PFSK-1 (cell line): ENCODE measurements around the gene TRPM3.

ENCODE experiments used
- FOXP2 ChIP-seq: optimal IDR thresholded peaks from 2 replicates; pipeline ENCODE3; 2011; ENCODE audit warnings: borderline replicate concordance, control low read depth, inconsistent platforms; ENCODE audit not compliant: insufficient read depth; ENCODE audit errors: extremely low read length, extremely low read depth
- POLR2AphosphoS5 ChIP-seq: IDR thresholded peaks from 2 replicates; pipeline ENCODE4 v1.6.1; 2012; ENCODE audit warnings: low read depth, mild to moderate bottlenecking, control low read depth, low read length, moderate library complexity
- REST ChIP-seq, 2 experiments: IDR thresholded peaks; 2 replicates each; pipeline versions ENCODE4 v1.6.1 to v1.8.0; 2011 to 2012; ENCODE audit warnings: low read depth in 2 of 2, low read length in 2 of 2, control low read depth in 1 of 2, inconsistent platforms in 1 of 2, mild to moderate bottlenecking in 1 of 2, moderate library complexity in 1 of 2; ENCODE audit not compliant: insufficient read depth in 1 of 2
- SIN3A ChIP-seq: IDR thresholded peaks from 2 replicates; pipeline ENCODE4 v1.6.1; 2012; ENCODE audit warnings: mild to moderate bottlenecking, low read length, moderate library complexity, borderline replicate concordance; ENCODE audit not compliant: insufficient read depth
- TAF1 ChIP-seq: IDR thresholded peaks from 2 replicates; pipeline ENCODE4 v1.6.1; 2012; ENCODE audit warnings: low read length, control low read depth, borderline replicate concordance; ENCODE audit not compliant: insufficient read depth

Gene TRPM3

GRCh38 chr9:70590315-70590677 is 531.1 kb downstream of the TRPM3 start:
- TF ChIP-seq SIN3A = no peak
- no peak for TF ChIP-seq POLR2AphosphoS5
- no peak for TF ChIP-seq REST (IDR thresholded peaks at IDR 0.05; ENCODE audit: insufficient read depth in 1 of 2, low read depth in 2 of 2, low read length in 2 of 2)
- TF ChIP-seq FOXP2 = no peak
- TF ChIP-seq TAF1 = no peak

GRCh38 chr9:70589571-70590314 is 531.7 kb downstream of the TRPM3 start:
- TF ChIP-seq POLR2AphosphoS5 (peak; percentile 47; the same call in 1 of the 2 replicates), SIN3A (no peak)

GRCh38 chr9:70588999-70589398 is 532.4 kb downstream of the TRPM3 start:
- TF ChIP-seq REST (IDR thresholded peaks at IDR 0.05; ENCODE audit: insufficient read depth in 1 of 2, low read depth in 2 of 2, low read length in 2 of 2) = no peak
- TF ChIP-seq TAF1 = no peak
- TF ChIP-seq FOXP2 = no peak

DNA sequence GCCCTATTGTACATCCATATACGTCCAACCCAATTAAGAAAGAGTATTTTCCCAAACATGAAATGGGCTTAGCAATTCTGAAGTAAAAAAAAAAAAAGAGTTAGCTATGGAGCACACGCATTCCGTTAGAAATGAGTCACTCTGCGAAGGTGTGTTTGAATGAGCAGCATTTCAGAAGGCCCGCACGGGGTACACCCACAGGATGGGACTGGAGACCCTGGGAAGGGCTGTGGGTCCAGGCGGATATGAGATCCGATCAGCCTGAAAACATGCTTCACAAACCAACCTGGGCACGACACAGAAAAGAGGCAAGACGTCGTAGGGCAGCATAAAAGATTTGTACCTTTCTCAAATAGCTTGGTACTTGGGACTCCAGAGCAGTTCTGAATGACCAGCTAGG is 533.0 kb downstream of the TRPM3 start:
- TF ChIP-seq POLR2AphosphoS5 (no peak), TAF1 (no peak), SIN3A (no peak), FOXP2 (no peak), REST (IDR thresholded peaks at IDR 0.05; ENCODE audit: insufficient read depth in 1 of 2, low read depth in 2 of 2, low read length in 2 of 2) (no peak)

DNA sequence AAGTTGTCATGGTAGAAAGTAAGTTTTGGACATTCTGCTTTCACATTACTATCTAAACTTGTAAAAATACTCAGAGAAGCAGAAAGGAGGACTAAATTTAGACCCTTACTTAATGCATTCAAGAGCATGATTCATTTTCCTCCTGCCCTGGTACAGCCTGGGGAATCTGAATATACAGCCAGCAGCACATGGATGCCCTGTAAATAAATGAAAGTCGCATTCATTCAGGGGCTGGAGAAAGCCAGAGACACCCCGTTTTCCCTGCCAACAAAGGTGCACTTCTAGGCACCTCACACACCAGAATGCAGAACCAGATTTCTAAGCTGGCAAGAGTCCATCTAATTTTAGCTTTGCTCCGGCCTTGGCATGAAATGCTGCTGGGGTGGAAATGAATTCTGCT is 534.2 kb downstream of the TRPM3 start:
- TF ChIP-seq POLR2AphosphoS5 (no peak), FOXP2 (no peak), SIN3A (no peak), REST (IDR thresholded peaks at IDR 0.05; ENCODE audit: insufficient read depth in 1 of 2, low read depth in 2 of 2, low read length in 2 of 2) (no peak), TAF1 (no peak)
